ENCODE measurements around the gene HSPA1B. TPM values are rescaled to one million over a fixed set of nuclear protein-coding genes. Genes with fewer than 3 reads are reported as not detected.
"Not testable (repeated sequence)": the region's sequence is repeated elsewhere in the genome, so short reads cannot be mapped to it uniquely, and the experiment has no call there.

HSPA1B gene
- total RNA-seq, 1 experiment from 2014 or later = 147 TPM

GRCh38 chr6:31814677-31815024 lies 12.9 kb upstream of the HSPA1B start:
- intact Hi-C loops (cut with micrococcal nuclease; ENCODE audit: unreplicated experiment) = no loop called here
- Histone ChIP-seq H3K36me3 (ENCODE audit: control insufficient read depth, insufficient read depth, low read length) (no peaks in the 10 kb centered on the region), H3K9me3 (ENCODE audit: control insufficient read depth, insufficient read depth, low read depth, low read length) (no peaks in the 10 kb centered on the region), H3K27ac (ENCODE audit: low read length) (peak overlapping the region; percentile 82), H3K4me1 (ENCODE audit: control insufficient read depth, insufficient read depth, low read length) (peaks cover 7% of the 10 kb centered on the region), H3K27me3 (ENCODE audit: control insufficient read depth, insufficient read depth, low read length) (no peaks in the 10 kb centered on the region), H3K4me3 (ENCODE audit: low read depth in 2 of 2, low read length in 2 of 2) (peak overlapping the region; percentile 56 to 70)
- CTCF ChIA-PET = interaction anchor here (0.8 kb wide), 1 partner anchor 8 kb away, joined by 3 read pairs; the partner anchor contains the start of gene LSM2
- POLR2A ChIA-PET = interaction anchor here (0.5 to 1.2 kb wide), 10 partner anchors 8 to 145 kb away, joined by 3 to 13 read pairs (median 4); partner anchors contain the start of genes CLIC1, DDAH2, HSPA1B and LSM2
- in situ Hi-C loops (cut with HindIII; ENCODE audit: low pct_unique_long_range_greater_than_20kb, low sequenced_read_pairs) = no loop called here
- peak; percentile 92 for DNase-seq (ENCODE audit: low read depth, low spot score)
- ATAC-seq = peak; percentile 81
- no TSS peak for BruUV-seq (replicated peaks)
- TF ChIP-seq SIN3A (IDR thresholded peaks at IDR 0.05; ENCODE audit: borderline replicate concordance, insufficient read depth, low read depth, low read length) (no peak), POLR2AphosphoS5 (IDR thresholded peaks at IDR 0.05; ENCODE audit: low read depth, low read length) (peak; percentile 74)

GRCh38 chr6:31815025-31815838 lies 12.3 kb upstream of the HSPA1B start, which contains the start of the genes HSPA1A and HSPA1L:
Gene HSPA1A (plus strand): TSS chr6:31815543. CDS start chr6:31815757, 214 bp downstream.
Gene HSPA1L (minus strand): TSS chr6:31815283. CDS start chr6:31811972, 3,311 bp downstream.
- ChIA-PET POLR2A (interaction anchor here (0.7 to 1.2 kb wide), 8 partner anchors 9 to 144 kb away, joined by 3 to 13 read pairs (median 4); partner anchors contain the start of genes CLIC1, DDAH2, HSPA1B and LSM2), CTCF (interaction anchor here (0.8 kb wide), 1 partner anchor 8 kb away, joined by 3 read pairs; the partner anchor contains the start of gene LSM2)
- intact Hi-C loops (cut with micrococcal nuclease; ENCODE audit: unreplicated experiment) (no loop called here), in situ Hi-C loops (cut with HindIII; ENCODE audit: low pct_unique_long_range_greater_than_20kb, low sequenced_read_pairs) (no loop called here)
- H3K27ac ChIP-seq (ENCODE audit: low read length) = peak within 1 kb of the TSS; percentile 87
- no peaks in the 10 kb centered on the region for H3K27me3 ChIP-seq (ENCODE audit: control insufficient read depth, insufficient read depth, low read length)
- BruUV-seq (replicated peaks) = no TSS peak
- DNase-seq (ENCODE audit: low read depth, low spot score) (peak; percentile 96), ATAC-seq (peak; percentile 86)
- peak within 1 kb of the TSS; percentile 56 to 70 for H3K4me3 ChIP-seq (ENCODE audit: low read depth in 2 of 2, low read length in 2 of 2)
- H3K9me3 ChIP-seq (ENCODE audit: control insufficient read depth, insufficient read depth, low read depth, low read length) = no peaks in the 10 kb centered on the region
- H3K36me3 ChIP-seq (ENCODE audit: control insufficient read depth, insufficient read depth, low read length) = no peaks in the 10 kb centered on the region
- TF ChIP-seq POLR2AphosphoS5 (IDR thresholded peaks at IDR 0.05; ENCODE audit: low read depth, low read length) = peak; percentile 100
- peak in 1 of 2 experiments; percentile 45; a peak in 1 of 4 replicates for TF ChIP-seq REST (IDR thresholded peaks at IDR 0.05; ENCODE audit: insufficient read depth in 1 of 2, low read depth in 2 of 2, low read length in 1 of 2)
- no peak for TF ChIP-seq TCF7L2 (IDR thresholded peaks at IDR 0.05; ENCODE audit: low read depth, low read length)
- TF ChIP-seq SIN3A (IDR thresholded peaks at IDR 0.05; ENCODE audit: borderline replicate concordance, insufficient read depth, low read depth, low read length) = peak; percentile 81; the same call in 1 of the 2 replicates
- TF ChIP-seq CTCF (IDR thresholded peaks at IDR 0.05) = no peak
- peaks cover 13% of the 10 kb centered on the region for H3K4me1 ChIP-seq (ENCODE audit: control insufficient read depth, insufficient read depth, low read length)

- BruUV-seq (replicated peaks) = TSS peak; percentile 96
- intact Hi-C loops (cut with micrococcal nuclease; ENCODE audit: unreplicated experiment); ATAC-seq: not testable (repeated sequence)
These were observed 10.2 kb upstream of the HSPA1B start for GRCh38 chr6:31817133-31817928.

GRCh38 chr6:31817929-31818511 lies 9.5 kb upstream of the HSPA1B start:
- BruUV-seq (replicated peaks); ATAC-seq; in situ Hi-C loops (cut with HindIII; ENCODE audit: low pct_unique_long_range_greater_than_20kb, low sequenced_read_pairs); DNase-seq (ENCODE audit: low read depth, low spot score); CTCF ChIA-PET; H3K9me3 ChIP-seq (ENCODE audit: control insufficient read depth, insufficient read depth, low read depth, low read length); H3K36me3 ChIP-seq (ENCODE audit: control insufficient read depth, insufficient read depth, low read length); intact Hi-C loops (cut with micrococcal nuclease; ENCODE audit: unreplicated experiment); H3K27me3 ChIP-seq (ENCODE audit: control insufficient read depth, insufficient read depth, low read length): not testable (repeated sequence)
- POLR2A ChIA-PET = interaction anchor here (0.6 kb wide), 1 partner anchor 30 kb away, joined by 6 read pairs; no protein-coding TSS in a partner anchor
- Histone ChIP-seq H3K27ac (ENCODE audit: low read length) (peak overlapping the region; percentile 70), H3K4me1 (ENCODE audit: control insufficient read depth, insufficient read depth, low read length) (peaks cover 26% of the 10 kb centered on the region), H3K4me3 (ENCODE audit: low read depth in 2 of 2, low read length in 2 of 2) (peak overlapping the region; percentile 64 to 80)

More at GRCh38 chr6:31817133-31817928, 10.2 kb upstream of the HSPA1B start:
- H3K36me3 ChIP-seq (ENCODE audit: control insufficient read depth, insufficient read depth, low read length); H3K27me3 ChIP-seq (ENCODE audit: control insufficient read depth, insufficient read depth, low read length); CTCF ChIA-PET; in situ Hi-C loops (cut with HindIII; ENCODE audit: low pct_unique_long_range_greater_than_20kb, low sequenced_read_pairs); DNase-seq (ENCODE audit: low read depth, low spot score); H3K9me3 ChIP-seq (ENCODE audit: control insufficient read depth, insufficient read depth, low read depth, low read length): not testable (repeated sequence)
- POLR2A ChIA-PET = interaction anchor here (0.6 kb wide), 1 partner anchor 29 kb away, joined by 6 read pairs; no protein-coding TSS in a partner anchor
- peak overlapping the region; percentile 64 to 80 for H3K4me3 ChIP-seq (ENCODE audit: low read depth in 2 of 2, low read length in 2 of 2)
- H3K27ac ChIP-seq (ENCODE audit: low read length) = peak overlapping the region; percentile 70
- peaks cover 21% of the 10 kb centered on the region for H3K4me1 ChIP-seq (ENCODE audit: control insufficient read depth, insufficient read depth, low read length)

Data from Panc1 (cell line).